Activated CD4-positive, alpha-beta T cell treated with anti-CD3 and anti-CD28 coated beads, Interleukin-2, amount 10 ng/mL, durations not matched to agents 7 days and 5 days (primary cell): ENCODE data around the gene GBE1. TPM values are rescaled to one million over a fixed set of nuclear protein-coding genes. Genes with fewer than 3 reads are reported as not detected.

Experiments used
- CTCF ChIA-PET: fragments of 350-600 bp; sonication (Branson Sonifier 250); formaldehyde crosslinking; loops from one replicate; lab custom pipeline; 2021; ENCODE audit warnings: antibody characterized with exemption; lab: Charles Lee
- POLR2A ChIA-PET: fragments of 350-600 bp; sonication (Branson Sonifier 250); formaldehyde crosslinking; loops from one replicate; lab custom pipeline; 2021; ENCODE audit warnings: antibody characterized with exemption; lab: Charles Lee
- DNase-seq: peaks from one replicate; pipeline ENCODE4 v3.0.0-alpha.2; 2020
- H3K27ac Mint-ChIP-seq: one replicate; pipeline ENCODE4 v1.8.0; 2021; ENCODE audit warnings: mild to moderate bottlenecking, moderate library complexity, mixed read lengths
- H3K27me3 Mint-ChIP-seq: one replicate; pipeline ENCODE4 v1.8.0; 2021; ENCODE audit warnings: mixed read lengths
- H3K36me3 Mint-ChIP-seq: one replicate; pipeline ENCODE4 v1.8.0; 2021; ENCODE audit warnings: low read depth, mixed read lengths
- H3K4me1 Mint-ChIP-seq: one replicate; pipeline ENCODE4 v1.8.0; 2021; ENCODE audit warnings: mixed read lengths
- H3K4me3 Mint-ChIP-seq: one replicate; pipeline ENCODE4 v1.8.0; 2021; ENCODE audit warnings: mild to moderate bottlenecking, moderate library complexity, mixed read lengths
- H3K9me3 Mint-ChIP-seq: one replicate; pipeline ENCODE4 v1.8.0; 2021; ENCODE audit warnings: mixed read lengths
- total RNA-seq, 2 experiments: library from RNA; stranded (reverse); gene quantifications; one replicate each; pipeline ENCODE4 v1.2.3, GENCODE V29; 2021

GBE1 gene
- total RNA-seq: 10 to 100 TPM; 17.9 to 20.2 TPM

DNA sequence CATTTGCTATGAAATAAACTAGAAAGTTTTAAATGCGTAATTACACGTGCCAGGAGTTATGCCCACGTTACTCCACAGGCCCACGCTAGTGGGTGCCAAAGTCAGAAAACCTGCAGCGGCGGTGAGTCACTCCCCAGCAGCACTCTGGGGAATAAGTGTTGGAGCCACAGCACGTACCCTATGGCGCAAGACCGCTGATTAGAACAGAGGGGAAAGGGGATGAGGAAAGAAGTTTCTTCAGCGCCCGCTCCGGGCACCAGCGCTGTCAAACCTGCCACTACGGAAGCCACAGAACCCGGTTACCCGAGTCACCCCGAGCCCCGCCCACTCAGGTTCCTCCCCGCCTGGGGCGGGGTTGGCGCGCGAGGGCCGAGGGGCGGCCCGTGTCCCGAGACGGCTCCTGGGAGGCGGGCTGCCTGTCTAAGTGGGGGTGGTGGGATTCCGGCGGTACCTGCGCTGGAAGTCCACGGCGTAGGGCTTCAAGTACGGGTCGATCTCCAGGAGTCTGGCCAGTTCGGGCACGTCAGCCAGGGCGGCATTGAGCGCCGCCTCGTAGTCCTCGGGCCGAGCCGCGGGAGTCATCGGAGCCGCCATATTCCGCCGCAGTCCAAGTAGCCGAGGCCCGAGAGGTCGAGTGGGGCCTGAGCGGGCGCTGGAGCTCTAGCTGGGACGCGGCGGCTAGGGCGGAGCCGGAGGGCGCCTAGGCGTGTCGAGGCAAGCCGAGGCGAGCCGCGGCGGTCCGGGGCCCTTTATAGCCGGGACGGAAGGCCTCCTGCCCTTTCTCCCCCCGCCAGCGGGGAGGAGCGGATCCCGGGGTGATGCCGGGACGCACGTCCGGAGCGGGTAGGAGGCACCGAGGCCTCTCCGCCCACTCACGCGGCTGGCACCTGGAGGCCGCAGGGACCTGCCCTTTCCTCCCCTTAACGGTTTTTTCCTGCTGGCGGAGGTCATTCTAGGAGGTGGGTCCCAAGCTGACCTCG is at the start of gene GBE1:
Gene GBE1 (minus strand): TSS at position 722 of the 980 bp plus-strand sequence. CDS start 128 bp downstream, at position 594.
- peak; percentile 90 for DNase-seq
- Mint-ChIP-seq H3K27me3 (no peaks in the 10 kb centered on the region), H3K4me3 (peak within 1 kb of the TSS; percentile 76), H3K27ac (peak within 1 kb of the TSS; percentile 98), H3K4me1 (peaks cover 26% of the 10 kb centered on the region), H3K9me3 (peaks cover 9% of the 10 kb centered on the region), H3K36me3 (peaks cover 32% of the 10 kb centered on the region)
- ChIA-PET POLR2A (interaction anchor here (0.6 kb wide), 1 partner anchor 343 kb away, joined by 3 read pairs; no protein-coding TSS in a partner anchor), CTCF (no interaction called here)

DNA sequence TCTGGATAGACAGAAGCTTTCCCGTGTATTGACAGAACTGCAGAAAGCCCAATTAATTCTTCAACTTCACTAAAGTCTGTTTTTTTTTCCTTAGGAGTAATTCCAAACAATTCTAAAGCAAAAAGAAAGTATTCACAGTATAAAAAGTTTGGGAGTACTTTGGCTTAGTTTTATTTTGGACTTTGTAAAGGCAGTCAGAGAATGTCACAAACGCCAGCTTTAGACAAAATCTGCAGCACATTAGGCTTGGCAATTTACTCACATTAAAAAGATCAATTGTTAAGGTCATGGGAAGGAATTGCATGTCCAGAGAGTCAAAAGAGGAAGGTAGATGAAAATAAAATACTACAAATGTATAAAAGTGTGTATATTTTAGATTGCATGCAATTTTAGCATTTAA is 47.5 kb upstream of the GBE1 start:
- Mint-ChIP-seq H3K36me3 (no peaks in the 10 kb centered on the region), H3K27me3 (no peaks in the 10 kb centered on the region), H3K9me3 (no peaks in the 10 kb centered on the region), H3K4me3 (no peak overlapping the region), H3K4me1 (no peaks in the 10 kb centered on the region), H3K27ac (no peak overlapping the region)
- ChIA-PET CTCF (no interaction called here), POLR2A (no interaction called here)
- no peak for DNase-seq

DNA sequence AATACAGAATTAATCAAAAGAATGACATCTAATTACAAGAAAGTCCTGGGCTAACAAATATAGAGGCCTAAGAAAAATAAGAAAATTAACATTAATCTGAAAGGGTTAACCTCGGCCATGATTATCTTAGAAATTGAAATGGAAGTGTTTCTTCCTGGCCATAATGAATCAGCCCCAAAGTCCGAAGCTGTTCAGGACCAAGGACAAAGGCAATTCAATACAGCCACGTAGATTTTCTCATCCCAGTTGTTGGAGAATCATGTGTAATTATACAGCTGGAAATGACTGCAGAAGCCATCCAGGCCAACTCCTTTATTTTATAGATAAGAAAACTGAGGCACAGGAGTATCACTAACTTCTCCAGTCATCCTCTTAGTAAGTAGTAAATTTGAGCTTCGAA is 38.0 kb upstream of the GBE1 start:
- H3K36me3 Mint-ChIP-seq: no peaks in the 10 kb centered on the region
- no peaks in the 10 kb centered on the region for H3K27me3 Mint-ChIP-seq
- H3K4me1 Mint-ChIP-seq: no peaks in the 10 kb centered on the region
- DNase-seq: no peak
- H3K4me3 Mint-ChIP-seq: no peak overlapping the region
- no peak overlapping the region for H3K27ac Mint-ChIP-seq
- POLR2A ChIA-PET: no interaction called here
- H3K9me3 Mint-ChIP-seq: no peaks in the 10 kb centered on the region
- CTCF ChIA-PET: no interaction called here

DNA sequence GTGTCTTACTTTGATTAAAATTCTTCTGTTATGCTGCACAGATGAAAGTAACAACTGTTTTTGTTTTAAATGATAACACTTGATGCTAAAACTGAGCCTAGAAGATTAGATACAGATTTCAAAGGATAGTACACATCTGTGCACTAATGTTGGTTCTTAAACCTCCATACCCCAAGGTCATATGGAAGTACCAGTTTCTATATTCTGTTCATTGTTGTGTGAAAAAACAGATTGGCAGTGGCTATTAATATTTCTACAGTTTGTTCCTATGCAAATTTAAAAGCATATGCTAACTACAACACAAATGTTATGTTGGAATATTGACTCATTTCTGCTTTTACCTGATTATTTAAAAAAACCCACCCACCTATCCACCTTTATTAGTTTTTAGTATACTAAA is 32.0 kb upstream of the GBE1 start:
- no peaks in the 10 kb centered on the region for H3K4me1 Mint-ChIP-seq
- H3K36me3 Mint-ChIP-seq: no peaks in the 10 kb centered on the region
- peaks cover 2% of the 10 kb centered on the region for H3K27me3 Mint-ChIP-seq
- H3K4me3 Mint-ChIP-seq: no peak overlapping the region
- CTCF ChIA-PET: interaction anchor here (0.6 kb wide), 1 partner anchor 232 kb away, joined by 5 read pairs; no protein-coding TSS in a partner anchor
- DNase-seq: no peak
- H3K27ac Mint-ChIP-seq: no peak overlapping the region
- no peaks in the 10 kb centered on the region for H3K9me3 Mint-ChIP-seq
- POLR2A ChIA-PET: no interaction called here

DNA sequence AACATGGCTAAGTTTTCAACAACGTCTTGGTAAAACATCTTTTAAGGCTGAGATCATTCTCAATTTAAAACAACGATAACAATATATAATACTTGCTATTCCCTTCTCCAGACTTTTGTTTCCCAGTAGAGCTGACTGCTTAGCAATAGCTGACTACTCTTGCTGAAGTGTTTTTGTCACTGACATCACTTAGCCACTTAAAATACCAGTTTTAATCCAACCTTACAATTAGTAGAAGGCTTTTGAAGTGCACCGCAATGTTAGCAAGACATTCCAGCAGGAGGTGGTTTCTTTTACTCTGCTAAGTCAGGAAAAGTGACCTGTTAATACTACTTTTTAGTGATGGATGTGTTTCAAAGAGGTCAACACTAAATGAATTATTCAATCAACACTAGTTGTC is 28.7 kb upstream of the GBE1 start:
- Mint-ChIP-seq H3K4me1 (no peaks in the 10 kb centered on the region), H3K4me3 (no peak overlapping the region), H3K36me3 (no peaks in the 10 kb centered on the region), H3K9me3 (no peaks in the 10 kb centered on the region), H3K27ac (no peak overlapping the region), H3K27me3 (peaks cover 2% of the 10 kb centered on the region)
- POLR2A ChIA-PET: no interaction called here
- CTCF ChIA-PET: no interaction called here
- no peak for DNase-seq

DNA sequence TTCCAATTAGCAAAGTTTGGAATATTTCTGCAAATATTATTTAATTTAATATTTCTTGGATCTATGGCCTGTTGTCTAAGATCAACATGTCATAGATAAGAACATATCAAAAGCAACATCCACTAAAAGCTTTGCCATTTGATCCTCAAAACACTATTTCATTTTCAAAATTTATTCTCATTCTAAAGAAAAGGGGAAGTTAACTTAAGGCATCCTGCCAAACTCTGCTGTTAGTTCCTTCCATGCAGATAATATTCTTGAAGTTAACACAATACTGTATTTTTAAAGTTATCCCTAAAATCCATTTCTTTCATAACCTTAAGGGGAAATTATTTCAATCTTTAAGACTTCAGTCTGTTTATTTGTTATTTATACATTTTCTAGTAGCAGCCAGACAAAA is 28.2 kb upstream of the GBE1 start:
- POLR2A ChIA-PET: no interaction called here
- no peaks in the 10 kb centered on the region for H3K36me3 Mint-ChIP-seq
- CTCF ChIA-PET: no interaction called here
- no peak for DNase-seq
- no peaks in the 10 kb centered on the region for H3K4me1 Mint-ChIP-seq
- no peak overlapping the region for H3K27ac Mint-ChIP-seq
- H3K27me3 Mint-ChIP-seq: peaks cover 2% of the 10 kb centered on the region
- no peak overlapping the region for H3K4me3 Mint-ChIP-seq
- no peaks in the 10 kb centered on the region for H3K9me3 Mint-ChIP-seq

DNA sequence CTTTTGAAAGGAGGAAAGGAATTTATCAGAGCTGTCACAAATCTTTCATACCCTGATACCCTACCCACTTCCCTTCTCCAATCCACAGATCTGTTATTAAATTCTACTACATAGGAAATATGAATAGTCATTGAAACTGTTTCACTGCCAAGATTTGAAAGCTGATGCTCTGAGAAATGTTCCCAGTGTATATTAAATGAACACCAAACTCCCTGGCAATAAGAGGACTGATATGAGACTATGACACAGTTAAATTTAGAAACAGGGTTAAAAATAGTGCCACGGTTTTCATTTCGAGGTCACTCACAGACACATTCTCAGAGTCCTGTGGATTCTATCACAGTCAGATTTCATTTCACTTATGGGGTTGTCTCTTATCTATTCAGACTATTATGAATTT is 27.2 kb upstream of the GBE1 start:
- H3K27me3 Mint-ChIP-seq: peaks cover 2% of the 10 kb centered on the region
- CTCF ChIA-PET: no interaction called here
- H3K36me3 Mint-ChIP-seq: no peaks in the 10 kb centered on the region
- no peak overlapping the region for H3K4me3 Mint-ChIP-seq
- no peak overlapping the region for H3K27ac Mint-ChIP-seq
- H3K9me3 Mint-ChIP-seq: no peaks in the 10 kb centered on the region
- no peak for DNase-seq
- H3K4me1 Mint-ChIP-seq: no peaks in the 10 kb centered on the region
- POLR2A ChIA-PET: no interaction called here

DNA sequence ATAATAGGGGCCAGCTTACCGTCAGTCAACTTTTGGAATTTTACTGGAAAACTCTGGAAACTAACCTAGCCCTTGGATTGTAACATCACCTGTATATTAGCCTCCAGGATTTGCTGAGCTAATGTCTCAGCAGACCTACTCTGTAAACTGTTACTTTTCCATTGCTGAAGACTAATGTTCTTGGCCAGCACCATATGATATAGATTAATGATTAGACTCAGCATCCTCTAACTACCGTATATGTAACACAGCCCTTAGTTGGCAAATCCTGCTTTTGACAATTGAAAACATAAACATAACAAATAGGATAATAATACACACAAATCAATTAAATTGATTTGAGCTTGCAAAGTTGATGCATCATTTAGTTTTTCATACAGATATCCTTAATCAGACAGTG is 26.6 kb upstream of the GBE1 start:
- no peak for DNase-seq
- H3K27ac Mint-ChIP-seq: no peak overlapping the region
- CTCF ChIA-PET: interaction anchor here (0.9 to 1.2 kb wide), 2 partner anchors 10 to 22 kb away, joined by 3 read pairs; no protein-coding TSS in a partner anchor
- H3K36me3 Mint-ChIP-seq: no peaks in the 10 kb centered on the region
- POLR2A ChIA-PET: no interaction called here
- no peaks in the 10 kb centered on the region for H3K9me3 Mint-ChIP-seq
- peaks cover 2% of the 10 kb centered on the region for H3K27me3 Mint-ChIP-seq
- no peaks in the 10 kb centered on the region for H3K4me1 Mint-ChIP-seq
- no peak overlapping the region for H3K4me3 Mint-ChIP-seq

DNA sequence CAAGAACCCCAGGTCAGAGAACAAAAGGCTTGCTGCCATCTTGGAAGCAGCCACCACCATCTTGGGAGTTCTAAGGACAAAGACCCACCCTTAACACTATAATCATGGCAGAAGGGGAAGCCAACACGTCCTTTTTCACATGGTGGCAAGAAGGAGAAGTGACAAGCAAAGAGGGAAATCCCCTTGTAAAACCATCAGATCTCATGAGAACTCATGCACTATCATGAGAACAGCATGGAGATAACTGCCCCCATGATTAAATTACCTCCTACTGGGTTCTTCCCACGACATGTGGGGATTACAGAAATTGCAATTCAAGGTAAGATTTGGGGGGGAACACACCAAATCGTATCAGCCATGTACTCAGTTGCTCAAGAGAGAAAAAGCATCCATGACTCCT is 21.1 kb upstream of the GBE1 start:
- POLR2A ChIA-PET: no interaction called here
- Mint-ChIP-seq H3K27ac (no peak overlapping the region), H3K9me3 (peaks cover 15% of the 10 kb centered on the region), H3K4me1 (no peaks in the 10 kb centered on the region), H3K27me3 (peaks cover 3% of the 10 kb centered on the region), H3K4me3 (no peak overlapping the region), H3K36me3 (peaks cover 1% of the 10 kb centered on the region)
- no peak for DNase-seq
- CTCF ChIA-PET: no interaction called here

DNA sequence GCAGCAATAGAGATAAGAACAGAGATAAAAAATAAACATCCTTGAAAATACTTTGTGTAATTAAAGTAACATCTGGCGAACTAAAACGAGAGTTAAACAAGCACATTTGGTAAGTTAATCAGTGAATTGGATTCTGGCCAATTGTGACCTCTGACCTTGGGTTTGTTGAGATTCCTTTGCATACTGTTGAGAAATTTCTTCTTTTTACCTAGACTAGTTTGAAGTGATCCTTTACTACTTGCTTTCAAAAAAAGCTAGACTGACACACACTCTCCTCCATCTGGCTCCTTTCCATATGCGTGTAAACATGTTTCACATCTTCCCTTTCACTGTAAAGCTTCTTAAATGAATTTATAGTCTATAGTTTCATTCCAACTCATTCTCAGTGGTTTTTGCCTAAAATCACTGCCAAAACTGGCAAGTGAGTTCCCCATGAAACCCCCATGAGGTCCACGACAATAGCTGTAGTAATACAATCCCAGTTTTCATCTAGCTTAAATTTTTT is 17.3 kb upstream of the GBE1 start:
- Mint-ChIP-seq H3K36me3 (peaks cover 1% of the 10 kb centered on the region), H3K4me3 (no peak overlapping the region), H3K4me1 (no peaks in the 10 kb centered on the region), H3K27ac (no peak overlapping the region), H3K27me3 (peaks cover 6% of the 10 kb centered on the region), H3K9me3 (peaks cover 15% of the 10 kb centered on the region)
- POLR2A ChIA-PET: no interaction called here
- CTCF ChIA-PET: interaction anchor here (0.8 to 1.0 kb wide), 3 partner anchors 9 to 137 kb away, joined by 3 to 4 read pairs (median 3); no protein-coding TSS in a partner anchor
- no peak for DNase-seq

DNA sequence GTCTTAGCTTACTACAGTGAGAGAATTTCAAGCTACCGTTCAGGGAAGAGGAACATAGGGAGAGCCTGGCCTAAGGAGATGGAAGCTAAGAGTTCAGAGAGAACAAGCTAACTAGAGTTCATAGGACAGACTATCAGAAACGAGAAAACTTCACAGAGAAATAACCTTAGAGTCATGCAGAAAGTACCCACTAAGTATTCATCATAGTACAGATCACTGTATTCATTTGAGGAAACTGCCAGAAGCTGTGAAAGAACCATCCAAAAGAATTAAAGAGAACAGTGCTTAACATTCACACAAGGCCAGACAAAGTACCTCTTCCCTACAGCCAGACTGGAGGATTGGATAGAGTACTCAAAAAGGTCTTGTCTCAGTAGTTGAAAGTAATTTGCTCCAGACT is 15.2 kb upstream of the GBE1 start:
- H3K4me3 Mint-ChIP-seq: no peak overlapping the region
- peaks cover 8% of the 10 kb centered on the region for H3K9me3 Mint-ChIP-seq
- no peak overlapping the region for H3K27ac Mint-ChIP-seq
- no peak for DNase-seq
- H3K36me3 Mint-ChIP-seq: peaks cover 1% of the 10 kb centered on the region
- H3K27me3 Mint-ChIP-seq: peaks cover 15% of the 10 kb centered on the region
- POLR2A ChIA-PET: interaction anchor here (0.5 kb wide), 1 partner anchor 9 kb away, joined by 4 read pairs; no protein-coding TSS in a partner anchor
- H3K4me1 Mint-ChIP-seq: no peaks in the 10 kb centered on the region
- CTCF ChIA-PET: no interaction called here

DNA sequence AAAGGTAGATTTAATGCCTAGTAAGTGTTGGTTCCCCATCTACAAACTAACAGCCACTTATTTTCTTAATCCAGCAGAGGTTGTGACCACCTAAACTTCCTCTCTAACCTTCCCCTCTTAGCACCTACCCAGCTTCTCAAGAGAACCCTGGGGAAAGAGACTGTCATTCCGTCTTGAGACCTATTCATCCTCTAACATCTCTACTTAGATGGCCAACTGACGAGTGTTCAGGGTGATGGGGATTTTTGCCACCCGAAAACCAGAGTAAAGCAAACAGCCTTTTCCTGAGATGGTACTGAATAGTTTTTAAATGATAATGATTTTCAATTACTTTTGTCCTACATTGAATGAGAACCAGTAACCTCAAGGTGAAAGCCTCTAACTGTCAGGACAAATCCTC is 9.3 kb upstream of the GBE1 start:
- Mint-ChIP-seq H3K27ac (no peak overlapping the region), H3K9me3 (no peaks in the 10 kb centered on the region), H3K36me3 (no peaks in the 10 kb centered on the region), H3K4me1 (no peaks in the 10 kb centered on the region), H3K27me3 (peaks cover 19% of the 10 kb centered on the region), H3K4me3 (no peak overlapping the region)
- POLR2A ChIA-PET: no interaction called here
- DNase-seq: no peak
- CTCF ChIA-PET: no interaction called here

DNA sequence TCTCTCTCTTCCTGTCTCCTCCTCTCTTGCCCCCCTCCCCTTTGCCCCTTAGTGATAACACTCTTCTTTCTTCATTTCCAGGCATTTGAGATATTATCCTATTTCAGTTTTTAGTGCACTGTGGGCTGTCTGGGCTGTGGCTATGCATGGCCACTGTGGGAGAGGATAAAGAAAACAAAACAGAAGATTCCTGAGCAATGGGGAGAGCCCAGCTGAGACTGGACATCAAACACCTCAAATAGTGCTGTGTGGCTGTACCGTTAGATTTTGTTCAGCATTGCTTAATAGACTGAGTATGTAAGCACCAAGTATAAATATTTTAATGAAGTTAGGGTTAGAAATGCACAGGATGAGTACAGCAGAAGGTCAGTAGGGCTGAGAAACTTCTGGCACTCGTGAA is 7.9 kb upstream of the GBE1 start:
- no peak overlapping the region for H3K27ac Mint-ChIP-seq
- no peaks in the 10 kb centered on the region for H3K4me1 Mint-ChIP-seq
- H3K27me3 Mint-ChIP-seq: peaks cover 19% of the 10 kb centered on the region
- H3K36me3 Mint-ChIP-seq: no peaks in the 10 kb centered on the region
- CTCF ChIA-PET: no interaction called here
- no peaks in the 10 kb centered on the region for H3K9me3 Mint-ChIP-seq
- H3K4me3 Mint-ChIP-seq: no peak overlapping the region
- DNase-seq: no peak
- POLR2A ChIA-PET: no interaction called here
